ENCODE measurements around the gene CD300LG. TPM values are rescaled to one million over a fixed set of nuclear protein-coding genes. Genes with fewer than 3 reads are reported as not detected.
"Not testable (repeated sequence)": the region's sequence is repeated elsewhere in the genome, so short reads cannot be mapped to it uniquely, and the experiment has no call there.

The CD300LG gene
- polyA plus RNA-seq (ENCODE audit: insufficient read length), result 0.70 TPM
- long read RNA-seq, donor 1, result 0 reads
- long read RNA-seq, donor 2, result 0 reads
- long read RNA-seq, donor 3, result 0 reads
- long read RNA-seq, donor 4, result 0 reads
- long read RNA-seq, donor 5, result 0 reads
- long read RNA-seq, donor 6, result 0 reads
- long read RNA-seq, donor 7, result 0 reads
- long read RNA-seq, donor 8, result 0 reads

GRCh38 chr17:43846963-43847371, at the start of gene CD300LG:
CD300LG (plus strand) TSS chr17:43847176; CDS start chr17:43847217, 41 bp downstream.
- no peak for DNase-seq

DNA sequence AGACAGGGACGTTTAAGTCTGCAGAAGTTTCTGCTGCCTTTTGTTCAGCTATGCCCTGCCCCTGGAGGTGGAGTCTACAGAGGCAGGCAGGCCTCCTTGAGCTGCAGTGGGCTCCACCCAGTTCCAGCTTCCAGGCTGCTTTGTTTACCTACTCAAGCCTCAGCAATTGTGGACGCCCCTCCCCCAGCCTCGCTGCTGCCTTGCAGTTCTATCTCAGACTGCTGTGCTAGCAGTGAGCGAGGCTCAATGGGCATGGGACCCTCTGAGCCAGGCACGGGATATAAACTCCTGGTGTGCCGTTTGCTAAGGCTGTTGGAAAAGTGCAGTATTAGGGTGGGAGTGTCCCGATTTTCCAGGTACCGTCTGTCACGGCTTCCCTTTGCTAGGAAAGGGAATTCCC, 49.0 kb upstream of the CD300LG start:
- not testable (repeated sequence) for DNase-seq

GRCh38 chr17:43799047-43799446, 47.9 kb upstream of the CD300LG start:
- no peak for DNase-seq

DNA sequence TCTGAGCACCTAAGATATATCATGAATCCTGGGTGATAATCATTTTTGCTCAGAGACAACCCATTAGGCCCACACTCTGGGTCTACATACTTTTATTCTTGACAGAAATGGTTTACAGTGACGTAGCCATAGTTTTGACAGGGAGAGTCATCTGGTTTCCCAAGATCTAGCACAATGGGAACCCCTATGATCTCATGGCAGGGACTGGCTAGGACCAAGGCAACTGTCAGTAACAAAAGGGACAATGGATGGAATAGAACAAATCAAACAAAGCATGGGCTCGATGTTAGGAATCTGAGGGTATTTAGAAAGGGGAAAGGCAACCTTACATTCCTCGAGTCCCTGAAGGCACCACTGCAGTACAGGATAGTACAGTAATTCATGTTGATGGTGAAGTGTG, 46.2 kb upstream of the CD300LG start:
- DNase-seq, result no peak

GRCh38 chr17:43801844-43802243, 45.1 kb upstream of the CD300LG start:
- DNase-seq, result no peak

- peak; percentile 71 for DNase-seq
Measured at GRCh38 chr17:43803758-43804157, 43.2 kb upstream of the CD300LG start.

- DNase-seq, result no peak
Measured at GRCh38 chr17:43805117-43805516, 41.9 kb upstream of the CD300LG start.

DNA sequence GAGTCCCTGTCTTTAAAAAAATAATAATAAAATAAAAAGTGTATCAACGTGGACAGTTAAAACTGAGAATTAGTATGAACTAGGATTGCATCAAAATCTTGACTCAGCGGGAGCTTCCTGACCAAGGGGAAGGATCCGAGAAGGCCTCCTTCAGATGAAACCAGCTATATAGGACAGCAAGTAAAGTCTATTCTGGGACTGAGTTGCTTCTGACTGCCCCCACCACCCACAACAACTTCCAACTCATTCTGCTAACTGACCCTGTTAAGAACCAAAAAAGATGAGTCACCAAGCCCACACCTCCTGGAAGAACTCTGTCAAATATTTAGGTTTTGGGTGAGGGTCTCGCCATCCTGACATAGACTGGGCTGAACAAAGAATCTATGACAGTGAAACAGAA, 38.9 kb upstream of the CD300LG start:
- no peak for DNase-seq

- no peak for DNase-seq
Measured at GRCh38 chr17:43809121-43809520, 37.9 kb upstream of the CD300LG start.

- no peak for DNase-seq
Measured at GRCh38 chr17:43810226-43810715, 36.7 kb upstream of the CD300LG start.

DNA sequence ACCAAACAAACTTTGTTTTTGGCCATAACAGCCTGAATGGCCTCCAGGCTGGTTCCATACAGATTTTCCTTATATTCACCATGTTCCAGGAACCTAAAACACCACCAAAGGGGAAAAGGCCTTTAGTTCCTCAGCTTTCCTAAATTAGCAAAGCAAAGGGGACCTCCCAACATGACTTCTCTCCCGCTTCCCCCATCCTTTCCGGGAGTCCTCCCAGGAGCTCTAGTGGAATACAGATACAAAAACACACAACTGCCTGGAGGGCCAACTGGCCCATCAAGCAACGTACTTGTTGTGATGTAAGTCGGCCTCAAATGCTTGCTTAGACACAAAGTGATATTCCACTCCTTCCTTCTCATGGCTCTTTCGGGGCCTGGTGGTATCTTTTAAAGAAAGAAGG, 36.2 kb upstream of the CD300LG start:
- no peak for DNase-seq

GRCh38 chr17:43812396-43813265, 34.3 kb upstream of the CD300LG start:
- DNase-seq, result no peak

- DNase-seq, result no peak
Measured at GRCh38 chr17:43813386-43813785, 33.6 kb upstream of the CD300LG start.

GRCh38 chr17:43814026-43814425, 33.0 kb upstream of the CD300LG start:
- no peak for DNase-seq

- DNase-seq, result no peak
Measured at GRCh38 chr17:43814714-43815113, 32.3 kb upstream of the CD300LG start.

DNA sequence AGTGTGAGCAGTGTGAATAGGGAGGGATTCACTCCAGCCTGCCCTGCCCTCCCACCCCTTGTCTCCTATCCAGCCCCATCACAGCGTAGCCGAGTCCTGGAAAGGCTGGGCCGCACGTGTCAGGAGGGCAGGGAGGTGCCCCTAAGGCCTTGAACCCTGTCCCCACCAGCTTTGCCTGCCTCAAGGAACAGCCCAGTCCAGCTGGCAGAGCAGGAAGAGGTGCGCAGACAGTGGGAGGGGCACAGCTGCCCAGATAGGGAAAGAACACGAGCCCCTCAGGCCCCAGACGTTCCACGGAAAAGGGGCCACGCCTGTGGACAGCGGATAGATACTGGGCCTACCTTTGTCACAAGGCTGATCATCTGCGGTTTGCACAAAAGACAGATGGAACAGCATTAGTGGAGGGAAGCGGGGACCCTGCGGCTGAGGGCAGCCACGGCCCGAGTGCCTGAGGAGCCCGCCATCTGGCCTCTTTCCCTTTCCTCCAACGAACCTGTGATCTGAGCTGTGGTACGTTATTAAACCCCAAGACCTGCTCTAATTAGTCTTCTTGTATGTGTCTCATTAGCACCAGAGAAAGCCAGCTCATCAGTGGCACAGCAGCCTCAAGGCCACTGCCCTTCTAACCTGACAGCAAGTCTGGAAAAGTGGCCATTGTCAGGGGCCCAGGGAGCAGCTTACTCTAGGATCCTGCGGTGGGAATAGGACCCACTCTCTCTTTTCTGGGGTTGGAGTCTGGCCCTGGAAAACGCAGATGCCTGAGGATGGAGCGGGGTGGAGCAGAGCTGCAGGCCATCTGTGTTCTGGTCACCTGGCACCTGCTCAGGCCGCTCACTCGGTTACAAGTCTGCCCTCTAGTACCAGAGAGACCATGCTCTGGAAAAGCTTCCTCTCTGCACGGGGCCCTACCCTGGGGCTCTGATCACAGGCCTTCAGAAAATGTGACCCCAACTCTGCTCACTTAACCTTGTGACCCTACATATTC, 30.3 kb upstream of the CD300LG start:
- no peak for DNase-seq

- no peak for DNase-seq
Measured at GRCh38 chr17:43817826-43818225, 29.1 kb upstream of the CD300LG start.

- no peak for DNase-seq
Measured at GRCh38 chr17:43818966-43819365, 28.0 kb upstream of the CD300LG start.

DNA sequence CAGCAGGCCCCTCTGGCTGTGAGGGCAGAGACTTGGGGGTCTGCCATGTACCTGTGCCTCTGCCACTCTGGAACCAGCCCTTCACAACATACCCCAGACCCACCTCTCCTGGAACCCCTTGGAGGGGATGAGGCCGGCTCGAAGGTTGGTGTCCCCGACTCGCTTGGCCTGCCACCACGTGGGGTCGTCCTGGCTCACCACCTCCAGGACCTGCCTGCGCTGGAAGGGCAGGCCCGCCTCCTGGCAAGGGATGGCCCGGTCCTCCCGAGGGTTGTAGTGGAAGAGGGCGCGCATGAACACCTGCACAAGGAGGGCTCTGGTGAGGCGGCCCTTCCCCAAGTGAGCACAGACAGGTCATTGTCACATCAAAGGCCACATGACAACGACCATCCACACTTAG, 26.2 kb upstream of the CD300LG start:
- no peak for DNase-seq

GRCh38 chr17:43822570-43823190, 24.3 kb upstream of the CD300LG start:
- no peak for DNase-seq

GRCh38 chr17:43823350-43824084, 23.5 kb upstream of the CD300LG start:
- no peak for DNase-seq
